ENCODE data around the gene DAAM1.

The DAAM1 gene

GRCh38 chr14:59415836-59416602 lies 227.6 kb downstream of the DAAM1 start:
- in situ Hi-C loops (cut with HindIII; ENCODE audit: low sequenced_read_pairs) = no loop called here

GRCh38 chr14:59417311-59417710 lies 228.8 kb downstream of the DAAM1 start:
- in situ Hi-C loops (cut with HindIII; ENCODE audit: low sequenced_read_pairs) = no loop called here

GRCh38 chr14:59419303-59419702 lies 230.8 kb downstream of the DAAM1 start:
- in situ Hi-C loops (cut with HindIII; ENCODE audit: low sequenced_read_pairs) = no loop called here

Measured in endothelial cell of hepatic sinusoid (primary cell).